ENCODE measurements around the gene MATK.
"Not testable (repeated sequence)": the region's sequence is repeated elsewhere in the genome, so short reads cannot be mapped to it uniquely, and the experiment has no call there.

Gene MATK

DNA sequence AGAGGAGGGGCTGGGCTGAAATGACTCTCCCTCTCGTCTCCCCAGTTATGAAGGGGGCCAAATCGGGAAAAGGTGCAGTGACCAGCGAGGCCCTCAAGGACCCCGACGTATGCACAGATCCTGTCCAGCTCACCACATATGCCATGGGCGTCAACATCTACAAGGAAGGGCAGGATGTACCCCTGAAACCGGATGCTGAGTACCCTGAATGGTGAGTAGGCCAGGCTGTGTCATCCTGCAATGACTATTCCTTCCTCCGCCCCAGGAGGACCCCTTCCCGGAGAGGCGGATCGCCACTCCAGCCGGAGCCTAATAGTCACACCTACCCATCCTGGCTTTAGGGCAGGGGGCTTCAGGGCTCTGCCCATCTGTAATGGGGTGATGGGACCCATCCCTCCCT, 21.1 kb downstream of the MATK start:
- Mint-ChIP-seq H3K4me1 (peaks cover 42% of the 10 kb centered on the region), H3K27ac (no peak overlapping the region), H3K36me3 (peaks cover 24% of the 10 kb centered on the region), H3K9me3 (no peaks in the 10 kb centered on the region), H3K4me3 (no peak overlapping the region), H3K27me3 (peaks cover 6% of the 10 kb centered on the region)
- CTCF ChIA-PET, result interaction anchor here (5.0 kb wide), 1 partner anchor 55 kb away, joined by 50 read pairs; no protein-coding TSS in a partner anchor
- no peak for DNase-seq

DNA sequence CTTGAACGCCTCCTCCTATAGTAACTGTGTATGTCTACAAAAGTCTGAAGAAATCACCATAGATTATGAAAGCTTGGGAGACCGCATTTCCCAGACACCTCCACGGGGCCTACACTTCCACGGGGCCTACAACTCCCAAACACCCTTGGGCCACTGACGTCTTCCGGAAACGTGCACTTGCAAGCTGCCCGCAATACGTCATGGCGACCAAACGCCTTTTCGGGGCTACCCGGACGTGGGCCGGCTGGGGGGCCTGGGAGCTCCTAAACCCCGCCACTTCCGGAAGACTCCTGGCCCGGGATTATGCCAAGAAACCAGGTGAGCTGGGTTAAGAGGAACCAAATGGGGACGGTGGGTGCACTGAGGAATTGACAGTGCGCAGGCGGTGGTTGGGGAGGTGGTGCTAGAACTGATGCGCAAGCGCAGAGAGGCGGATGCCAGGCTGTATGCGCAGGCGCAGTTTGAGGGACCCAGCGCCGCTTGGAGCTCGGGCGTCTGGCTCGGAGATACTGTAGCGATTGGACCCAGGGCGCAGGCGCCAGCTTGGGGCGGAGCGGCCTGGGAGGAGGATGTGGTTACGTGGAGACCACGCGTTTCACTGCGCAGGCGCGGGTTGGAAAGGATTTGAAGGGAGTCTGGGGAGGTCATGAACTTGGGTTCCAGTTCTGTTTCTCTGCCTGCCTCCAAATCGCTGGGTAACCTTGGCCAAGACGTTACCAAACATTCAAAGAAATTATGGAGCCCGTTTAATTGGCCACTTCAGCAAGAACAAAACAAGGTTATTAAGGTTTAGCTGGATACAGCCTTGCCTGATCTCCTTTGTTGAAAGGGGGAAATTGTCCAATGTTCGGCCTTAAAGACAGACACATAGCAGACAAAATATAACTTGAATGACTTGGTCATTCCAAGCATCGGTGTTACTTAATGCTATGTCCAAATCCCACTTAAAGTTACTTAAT, 23.4 kb downstream of the MATK start, which contains the start of gene MRPL54:
MRPL54 (plus strand) TSS at position 182 of the 959 bp plus-strand sequence; CDS start at position 201, 19 bp downstream.
- Mint-ChIP-seq H3K27ac (peak within 1 kb of the TSS; percentile 100), H3K4me1 (peaks cover 50% of the 10 kb centered on the region), H3K36me3 (peaks cover 25% of the 10 kb centered on the region), H3K9me3 (no peaks in the 10 kb centered on the region), H3K27me3 (peaks cover 6% of the 10 kb centered on the region), H3K4me3 (peak within 1 kb of the TSS; percentile 96)
- peak; percentile 99 for DNase-seq
- CTCF ChIA-PET, result interaction anchor here (0.9 to 5.0 kb wide), 5 partner anchors 31 to 222 kb away, joined by 3 to 50 read pairs (median 3); partner anchors contain the start of gene EEF2

DNA sequence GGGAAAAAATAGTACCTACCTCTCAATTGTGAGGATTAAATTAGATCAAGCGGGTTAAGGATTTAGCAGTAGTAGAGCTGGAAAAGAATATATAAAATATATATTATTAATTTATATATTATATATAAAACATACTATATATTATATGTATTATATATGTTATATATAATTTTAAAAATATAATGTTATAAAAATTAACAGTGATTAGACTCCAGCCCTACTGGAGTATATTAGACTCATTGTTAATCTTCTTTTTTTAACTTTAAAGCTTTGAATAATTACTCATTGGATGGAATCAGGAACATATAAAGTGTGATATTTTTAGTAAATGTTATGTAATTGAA, 24.1 kb downstream of the MATK start:
- Mint-ChIP-seq H3K27ac (peak overlapping the region; percentile 100), H3K27me3 (peaks cover 6% of the 10 kb centered on the region), H3K36me3 (peaks cover 25% of the 10 kb centered on the region), H3K4me1 (peaks cover 47% of the 10 kb centered on the region), H3K4me3 (peak overlapping the region; percentile 96), H3K9me3 (no peaks in the 10 kb centered on the region)
- CTCF ChIA-PET, result interaction anchor here (0.9 to 5.0 kb wide), 5 partner anchors 32 to 223 kb away, joined by 3 to 50 read pairs (median 3); partner anchors contain the start of gene EEF2
- DNase-seq, result no peak

DNA sequence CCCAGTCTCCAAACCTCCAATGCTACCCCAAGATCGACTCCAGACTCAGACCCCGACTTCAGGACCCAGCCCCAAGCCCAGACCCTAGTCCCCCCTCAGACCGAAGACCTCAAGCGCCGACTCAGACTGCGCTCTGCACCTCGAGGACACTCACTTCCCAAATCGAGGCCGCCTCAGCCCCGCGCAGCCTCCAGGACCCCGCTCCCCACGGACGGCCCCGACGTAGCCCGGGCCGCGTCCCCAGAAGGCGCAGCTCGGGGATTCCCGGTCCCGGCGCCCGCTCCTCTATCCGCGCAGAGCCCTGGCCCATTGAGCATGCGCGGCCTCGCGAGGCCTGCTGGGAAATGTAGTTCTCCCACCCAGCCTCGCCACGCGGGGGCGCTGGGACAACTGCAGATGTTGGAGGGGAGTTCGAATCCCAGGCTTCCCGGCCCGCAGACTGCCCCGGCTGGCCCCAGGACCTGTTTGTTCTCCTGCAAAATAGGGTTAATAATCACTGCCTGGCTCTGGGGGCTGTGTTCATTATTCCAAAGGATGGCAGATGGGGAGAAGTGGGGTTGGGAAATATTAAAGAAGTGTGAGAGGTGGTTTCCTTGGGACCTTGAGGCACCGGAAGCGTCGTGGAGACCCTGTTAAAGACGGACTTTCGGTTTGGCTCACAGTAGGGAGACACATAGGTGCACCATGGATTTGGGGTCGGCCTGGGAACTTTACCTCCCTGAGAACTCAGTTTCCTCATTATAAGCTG, 24.6 kb downstream of the MATK start, which contains the start of gene APBA3:
APBA3 (minus strand) TSS at position 311 of the 748 bp plus-strand sequence. CDS start 1,428 bp downstream, outside the sequence.
- Mint-ChIP-seq H3K27me3 (peaks cover 6% of the 10 kb centered on the region), H3K9me3 (no peaks in the 10 kb centered on the region), H3K4me1 (peaks cover 46% of the 10 kb centered on the region), H3K36me3 (peaks cover 25% of the 10 kb centered on the region), H3K27ac (peak within 1 kb of the TSS; percentile 100), H3K4me3 (peak within 1 kb of the TSS; percentile 96)
- CTCF ChIA-PET, result interaction anchor here (0.7 to 5.0 kb wide), 5 partner anchors 33 to 238 kb away, joined by 3 to 50 read pairs (median 3); no protein-coding TSS in a partner anchor
- peak; percentile 95 for DNase-seq

DNA sequence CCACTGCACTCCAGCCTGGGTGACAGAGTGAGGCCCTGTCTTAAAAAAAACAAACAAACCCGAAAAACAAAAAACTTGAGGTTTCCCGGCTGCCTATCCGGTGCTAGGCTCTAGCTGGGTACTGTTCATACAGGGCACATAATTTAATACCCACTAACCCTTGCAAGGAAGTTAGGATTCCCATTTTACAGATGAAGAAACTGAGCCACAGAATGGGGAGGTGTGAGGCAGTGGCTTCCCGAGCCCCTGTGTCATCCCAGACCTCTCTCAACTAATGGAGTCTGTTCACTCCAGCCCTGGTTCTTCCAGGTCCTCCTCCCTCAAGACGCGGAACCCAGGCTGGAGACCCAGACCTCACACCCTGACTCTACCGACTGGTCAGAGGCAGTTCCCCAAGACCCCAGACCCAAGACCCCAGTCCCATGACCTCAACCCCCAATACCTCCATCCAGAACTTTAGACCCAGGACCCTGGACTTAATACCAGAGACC, 25.3 kb downstream of the MATK start:
- Mint-ChIP-seq H3K9me3 (no peaks in the 10 kb centered on the region), H3K4me1 (peaks cover 42% of the 10 kb centered on the region), H3K27me3 (peaks cover 6% of the 10 kb centered on the region), H3K4me3 (peak overlapping the region; percentile 96), H3K36me3 (peaks cover 22% of the 10 kb centered on the region), H3K27ac (peak overlapping the region; percentile 97)
- DNase-seq, result peak; percentile 41
- CTCF ChIA-PET, result interaction anchor here (0.7 to 5.0 kb wide), 2 partner anchors 59 to 238 kb away, joined by 3 to 50 read pairs; no protein-coding TSS in a partner anchor

DNA sequence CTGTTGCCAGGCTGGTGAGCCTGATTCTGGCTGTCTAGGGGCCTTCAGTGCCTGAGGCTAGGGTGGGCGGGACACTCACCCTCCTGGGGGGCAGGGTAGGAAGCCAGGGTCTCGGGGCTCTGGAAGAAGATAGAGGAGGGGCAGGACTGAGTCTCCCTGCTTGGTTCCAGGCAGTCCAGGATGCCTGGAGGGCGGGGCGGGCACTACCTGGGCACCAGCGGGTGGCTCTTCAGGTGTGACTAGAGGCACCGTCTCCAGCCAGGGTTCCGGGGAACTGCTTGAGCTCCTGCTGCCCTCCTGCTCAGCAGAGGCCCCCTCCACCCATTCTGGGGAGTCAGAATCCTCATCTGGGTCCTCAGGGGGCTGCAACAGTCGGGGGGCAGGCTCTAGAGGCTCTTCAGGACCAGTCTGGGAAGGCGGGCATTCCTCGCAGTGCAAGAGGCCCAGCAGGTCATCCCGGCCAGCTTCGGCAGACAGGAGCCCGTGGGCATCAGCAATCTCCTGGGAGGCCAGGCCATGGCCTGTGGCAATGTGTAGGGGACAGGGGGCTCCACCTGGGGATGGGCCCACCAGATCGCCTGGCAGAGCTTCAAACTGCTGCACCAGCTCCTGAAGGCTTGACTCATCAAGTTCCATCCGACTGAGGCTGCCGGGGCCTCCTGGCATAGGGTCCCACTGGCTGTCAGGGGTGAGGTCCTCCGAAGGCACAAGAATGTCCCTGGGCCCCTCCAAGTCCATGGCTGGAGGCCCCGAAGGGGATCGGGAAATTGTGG, 26.5 kb downstream of the MATK start:
- Mint-ChIP-seq H3K27me3 (peaks cover 6% of the 10 kb centered on the region), H3K4me3 (peak overlapping the region; percentile 96), H3K9me3 (no peaks in the 10 kb centered on the region), H3K27ac (no peak overlapping the region), H3K4me1 (peaks cover 50% of the 10 kb centered on the region), H3K36me3 (peaks cover 32% of the 10 kb centered on the region)
- CTCF ChIA-PET, result interaction anchor here (0.9 kb wide), 1 partner anchor 63 kb away, joined by 4 read pairs; no protein-coding TSS in a partner anchor
- no peak for DNase-seq

DNA sequence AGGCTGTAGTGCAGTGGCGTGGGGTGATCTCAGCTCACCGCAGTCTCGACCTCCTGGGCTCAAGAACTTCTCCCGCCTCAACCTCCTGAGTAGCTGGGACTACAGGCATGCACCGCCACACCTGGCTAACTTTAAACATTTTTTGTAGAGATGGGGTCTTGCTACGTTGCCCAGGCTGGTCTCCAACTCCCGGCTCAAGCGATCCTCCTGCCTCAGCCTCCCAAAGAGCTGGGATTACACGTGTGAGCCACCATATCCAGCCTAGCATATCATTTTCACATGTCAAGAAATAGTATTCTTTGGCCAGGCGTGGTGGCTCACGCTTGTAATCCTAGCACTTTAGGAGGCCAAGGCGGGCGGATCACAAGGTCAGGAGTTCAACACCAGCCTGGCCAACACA, 27.9 kb downstream of the MATK start:
- H3K4me1 Mint-ChIP-seq, result peaks cover 49% of the 10 kb centered on the region
- not testable (repeated sequence) for H3K9me3 Mint-ChIP-seq, DNase-seq, H3K4me3 Mint-ChIP-seq, H3K27ac Mint-ChIP-seq, H3K27me3 Mint-ChIP-seq
- peaks cover 36% of the 10 kb centered on the region for H3K36me3 Mint-ChIP-seq
- CTCF ChIA-PET, result interaction anchor here (0.9 kb wide), 1 partner anchor 64 kb away, joined by 4 read pairs; no protein-coding TSS in a partner anchor

DNA sequence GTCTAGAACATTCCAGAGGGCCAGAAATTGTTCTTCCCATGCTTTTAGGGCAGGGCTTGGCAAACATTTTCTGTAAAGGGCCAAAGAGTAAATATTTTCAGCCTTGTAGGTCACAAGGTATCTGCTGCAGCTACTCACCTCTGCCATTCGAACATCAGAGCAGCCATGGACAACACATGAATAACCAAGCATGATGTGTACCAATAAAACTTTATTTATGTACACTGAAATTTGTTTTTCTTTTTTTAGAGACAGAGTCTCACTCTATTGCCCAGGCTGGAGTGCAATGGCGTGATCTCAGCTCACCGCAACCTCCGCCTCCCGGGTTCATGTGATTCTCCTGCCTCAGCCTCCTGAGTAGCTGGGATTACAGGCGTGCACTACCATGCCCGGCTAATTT, 28.5 kb downstream of the MATK start:
- not testable (repeated sequence) for DNase-seq, H3K4me3 Mint-ChIP-seq, H3K27me3 Mint-ChIP-seq, H3K27ac Mint-ChIP-seq, H3K9me3 Mint-ChIP-seq
- Mint-ChIP-seq H3K36me3 (peaks cover 35% of the 10 kb centered on the region), H3K4me1 (peaks cover 43% of the 10 kb centered on the region)
- CTCF ChIA-PET, result interaction anchor here (0.6 kb wide), 1 partner anchor 423 kb away, joined by 3 read pairs; no protein-coding TSS in a partner anchor

DNA sequence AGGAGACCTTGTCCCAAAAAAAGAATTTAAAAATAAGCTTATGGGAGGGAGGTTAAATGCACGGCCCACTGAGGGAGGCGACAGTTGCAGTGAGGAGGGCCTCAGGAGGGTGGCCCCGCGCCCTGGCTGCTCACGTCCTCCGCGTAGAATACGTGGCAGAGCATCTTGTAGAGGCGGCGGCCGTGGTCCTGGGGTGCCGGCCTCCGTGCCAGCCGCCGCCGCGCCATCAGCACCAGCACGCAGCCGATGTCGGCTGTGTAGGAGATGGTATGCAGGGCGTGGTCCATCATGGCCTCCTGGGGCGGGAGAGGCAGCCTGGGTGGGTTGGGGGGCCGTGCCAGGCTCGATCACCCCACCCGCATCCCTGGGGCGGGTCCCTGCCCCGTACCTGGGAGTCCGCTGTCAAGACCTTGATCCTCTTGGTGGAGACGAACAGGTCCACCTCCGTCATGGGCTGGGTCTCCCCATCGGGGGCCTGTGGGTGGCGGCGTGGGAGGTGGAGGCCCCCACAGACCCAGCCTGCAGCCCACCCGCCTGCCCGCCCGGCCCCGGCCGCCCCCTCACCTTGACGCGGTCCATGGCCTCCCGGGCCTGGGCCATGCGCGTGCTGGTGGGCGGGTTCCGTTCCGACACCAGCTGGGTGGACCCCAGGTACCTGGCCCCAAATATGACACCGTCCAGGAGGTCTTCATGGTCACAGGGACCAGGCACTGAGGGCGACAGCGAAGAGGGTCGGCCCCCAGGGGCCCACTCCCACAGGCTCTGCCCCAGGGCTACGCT, 32.4 kb downstream of the MATK start:
- no peak for DNase-seq
- Mint-ChIP-seq H3K4me3 (no peak overlapping the region), H3K27me3 (no peaks in the 10 kb centered on the region), H3K9me3 (no peaks in the 10 kb centered on the region), H3K4me1 (peaks cover 14% of the 10 kb centered on the region), H3K27ac (no peak overlapping the region), H3K36me3 (peaks cover 43% of the 10 kb centered on the region)
- CTCF ChIA-PET, result no interaction called here

DNA sequence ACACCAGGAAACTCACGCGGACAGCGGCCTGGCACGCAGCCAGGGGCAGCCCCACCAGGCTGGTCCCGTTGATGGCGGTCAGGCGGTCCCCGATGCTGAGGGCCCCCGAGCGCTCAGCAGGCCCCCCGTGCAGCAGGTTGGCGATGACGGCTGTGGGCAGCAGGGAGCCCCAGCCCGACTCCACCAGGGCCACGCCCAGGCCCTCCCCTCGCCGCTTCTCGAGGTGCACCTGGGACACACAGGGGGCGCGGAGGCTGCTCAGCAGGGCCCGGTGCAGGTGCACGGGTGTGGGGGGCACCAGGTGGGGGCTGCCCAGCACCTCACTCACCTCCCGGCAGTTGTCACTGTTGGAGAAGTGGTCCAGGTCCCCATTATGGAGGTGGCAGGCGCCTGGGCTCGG, 33.7 kb downstream of the MATK start:
- CTCF ChIA-PET, result no interaction called here

DNA sequence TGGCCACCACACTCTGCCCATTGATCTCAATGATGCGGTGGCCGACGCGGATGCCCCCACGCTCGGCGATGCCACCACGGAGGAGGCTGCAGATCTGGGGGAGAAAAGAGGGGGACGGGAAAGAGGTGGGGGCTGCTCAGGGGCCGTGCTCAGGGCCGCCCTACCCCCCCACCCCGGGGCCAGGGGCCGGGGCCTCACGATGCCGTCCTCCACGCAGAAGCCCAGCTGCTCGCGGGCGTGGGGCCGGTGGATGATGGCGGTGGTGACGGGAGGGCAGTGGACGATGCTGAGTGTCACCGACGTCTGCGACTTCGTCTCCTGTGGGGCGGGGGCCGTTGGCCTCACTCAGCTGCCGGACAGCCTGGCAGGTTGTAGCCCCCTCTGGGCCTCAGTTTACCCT, 34.9 kb downstream of the MATK start:
- CTCF ChIA-PET, result no interaction called here
- Mint-ChIP-seq H3K9me3 (no peaks in the 10 kb centered on the region), H3K4me1 (peaks cover 10% of the 10 kb centered on the region), H3K4me3 (no peak overlapping the region), H3K27ac (no peak overlapping the region), H3K27me3 (no peaks in the 10 kb centered on the region), H3K36me3 (peaks cover 39% of the 10 kb centered on the region)
- DNase-seq, result no peak

More for the DNA sequence above, 33.7 kb downstream of the MATK start:
- H3K27ac Mint-ChIP-seq, result no peak overlapping the region
- no peaks in the 10 kb centered on the region for H3K9me3 Mint-ChIP-seq
- no peak overlapping the region for H3K4me3 Mint-ChIP-seq
- peaks cover 42% of the 10 kb centered on the region for H3K36me3 Mint-ChIP-seq
- H3K27me3 Mint-ChIP-seq, result no peaks in the 10 kb centered on the region
- H3K4me1 Mint-ChIP-seq, result peaks cover 13% of the 10 kb centered on the region
- no peak for DNase-seq

DNA sequence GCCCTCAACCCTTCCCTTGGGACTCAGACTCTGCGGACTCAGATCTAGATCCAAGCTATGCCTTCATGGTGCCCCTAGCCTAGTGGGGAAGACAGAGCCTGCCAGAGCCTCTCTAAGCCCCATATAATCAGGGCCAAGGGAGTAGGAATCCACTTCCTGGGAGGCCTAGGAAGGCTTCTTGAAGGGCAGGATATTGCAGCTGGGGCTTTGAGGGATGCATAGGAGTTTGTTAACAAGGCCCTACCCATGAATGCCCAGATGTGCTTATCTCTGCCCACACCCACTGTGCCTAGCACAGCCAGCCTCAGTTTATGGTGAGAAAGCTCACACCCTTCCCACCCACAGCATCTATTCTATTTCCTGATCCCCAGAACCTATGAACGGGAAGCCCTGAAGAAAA, 36.0 kb downstream of the MATK start:
- Mint-ChIP-seq H3K36me3 (peaks cover 32% of the 10 kb centered on the region), H3K27me3 (no peaks in the 10 kb centered on the region), H3K27ac (no peak overlapping the region), H3K9me3 (no peaks in the 10 kb centered on the region), H3K4me3 (no peak overlapping the region), H3K4me1 (peaks cover 5% of the 10 kb centered on the region)
- CTCF ChIA-PET, result no interaction called here
- no peak for DNase-seq

DNA sequence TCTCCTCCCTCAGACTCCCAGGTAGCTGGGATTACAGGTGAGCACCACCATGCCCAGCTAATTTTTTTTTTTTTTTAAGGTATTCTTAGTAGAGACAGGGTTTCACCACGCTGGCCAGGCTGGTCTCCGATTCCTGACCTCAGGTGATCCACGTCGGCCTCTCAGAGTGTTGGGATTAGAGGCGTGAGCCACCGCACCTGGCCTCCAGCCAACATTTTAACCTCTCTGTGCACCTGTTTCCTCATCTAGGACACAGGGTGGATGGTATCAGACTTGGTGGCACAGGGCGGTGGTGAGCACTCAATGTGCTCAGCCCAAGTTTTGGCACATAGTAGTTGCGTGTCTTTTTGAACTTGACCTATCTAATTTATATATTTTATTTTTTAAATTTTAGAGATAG, 37.2 kb downstream of the MATK start:
- no peak for DNase-seq
- Mint-ChIP-seq H3K9me3 (no peaks in the 10 kb centered on the region), H3K4me1 (no peaks in the 10 kb centered on the region), H3K27me3 (no peaks in the 10 kb centered on the region), H3K27ac (no peak overlapping the region), H3K36me3 (peaks cover 22% of the 10 kb centered on the region), H3K4me3 (no peak overlapping the region)
- CTCF ChIA-PET, result no interaction called here

Data from activated naive CD4-positive, alpha-beta T cell treated with anti-CD3 and anti-CD28 coated beads, Interleukin-2, amount 10 ng/mL, durations not matched to agents 7 days and 5 days (primary cell).